Uterus (tissue), 4 donors: Measurements from ENCODE around the gene FAM47E. TPM values are rescaled to one million over a fixed set of nuclear protein-coding genes. Genes with fewer than 3 reads are reported as not detected.

ENCODE experiments used
- DNase-seq, 2 donors: peaks; one replicate each; pipeline ENCODE4 v3.0.0-alpha.2; 2019 to 2020
- H3K27ac ChIP-seq, 2 donors: fragments of 200-600 bp; sonication (generic); 1 replicate in 1 of 2; 2 replicates in 1 of 2; pipeline ENCODE4 v1.5.1; 2016 to 2018
- H3K27me3 ChIP-seq, 2 donors: fragments of 200-600 bp; sonication (generic); one replicate each; pipeline ENCODE4 v1.5.1; 2018 to 2019; ENCODE audit warnings: control low read depth in 1 of 2
- H3K36me3 ChIP-seq, 2 donors: fragments of 200-600 bp; sonication (generic); one replicate each; pipeline ENCODE4 v1.5.1; 2019; ENCODE audit warnings: control low read depth in 1 of 2
- H3K4me1 ChIP-seq, 2 donors: fragments of 200-600 bp; sonication (generic); one replicate each; pipeline ENCODE4 v1.5.1; 2018 to 2019; ENCODE audit warnings: control low read depth in 1 of 2
- H3K4me3 ChIP-seq, 2 donors: fragments of 200-600 bp; sonication (generic); 1 replicate in 1 of 2; 2 replicates in 1 of 2; pipeline ENCODE4 v1.5.1; 2018 to 2019; ENCODE audit warnings: mild to moderate bottlenecking in 1 of 2
- H3K9me3 ChIP-seq, 2 donors: fragments of 200-600 bp; sonication (generic); one replicate each; pipeline ENCODE4 v1.5.1; 2019; ENCODE audit warnings: control low read depth in 1 of 2
- CTCF ChIP-seq, 4 experiments: fragments of 200-600 bp in 2 of 4; fragments of 450-650 bp in 2 of 4; sonication (generic) in 2 of 4; IDR thresholded peaks; one replicate each; pipeline ENCODE4 v1.5.1; 2016 to 2019; ENCODE audit warnings: antibody characterized with exemption in 4 of 4, mild to moderate bottlenecking in 2 of 4, moderate library complexity in 1 of 4
- POLR2A ChIP-seq, 2 donors: fragments of 450-650 bp; IDR thresholded peaks; one replicate each; pipeline ENCODE4 v1.6.1; 2016; ENCODE audit warnings: antibody characterized with exemption in 2 of 2, mild to moderate bottlenecking in 1 of 2, moderate library complexity in 1 of 2
- intact Hi-C: fragments of 100-400 bp; cut with DNase I; formaldehyde crosslinking; loops from one replicate; pipeline ENCODE4 v1.15.1; 2023; ENCODE audit warnings: low total_unique reads
- total RNA-seq, 4 donors: library from RNA; depleted of rRNA in 3 of 4; stranded (reverse); fragments of >200 nt in 3 of 4; gene quantifications; one replicate each; pipeline versions ENCODE4 v1.1.0 to v1.2.4, GENCODE V29; 2014 to 2023
- donor health status: DM: yes; HTN: yes; CAD: no.

The FAM47E gene
- total RNA-seq, 4 donors from 2014 or later = 0.29 to 1.4 (median 1.2) TPM; not detected in 1

GRCh38 chr4:76272582-76272981 lies 21.1 kb downstream of the FAM47E start:
- DNase-seq = no peak
- TF ChIP-seq CTCF (IDR thresholded peaks at IDR 0.05) = no peak
- TF ChIP-seq POLR2A (IDR thresholded peaks at IDR 0.05) = no peak
- H3K36me3 ChIP-seq = no peaks in the 10 kb centered on the region

GRCh38 chr4:76272999-76273398 lies 21.5 kb downstream of the FAM47E start:
- intact Hi-C loops = no loop called here

More at GRCh38 chr4:76272582-76272981, 21.1 kb downstream of the FAM47E start:
- intact Hi-C loops = no loop called here
- H3K9me3 ChIP-seq = no peaks in the 10 kb centered on the region
- no peak overlapping the region for H3K4me3 ChIP-seq
- H3K4me1 ChIP-seq = no peaks in the 10 kb centered on the region
- H3K27ac ChIP-seq = no peak overlapping the region
- H3K27me3 ChIP-seq = no peaks in the 10 kb centered on the region

GRCh38 chr4:76275486-76276124 lies 24.1 kb downstream of the FAM47E start:
- DNase-seq = no peak
- H3K27me3 ChIP-seq = no peaks in the 10 kb centered on the region
- intact Hi-C loops = no loop called here
- H3K27ac ChIP-seq = no peak overlapping the region
- TF ChIP-seq POLR2A (IDR thresholded peaks at IDR 0.05) = no peak
- H3K4me1 ChIP-seq = no peaks in the 10 kb centered on the region
- H3K4me3 ChIP-seq = no peak overlapping the region
- no peaks in the 10 kb centered on the region for H3K9me3 ChIP-seq
- H3K36me3 ChIP-seq = no peaks in the 10 kb centered on the region

More at GRCh38 chr4:76272999-76273398, 21.5 kb downstream of the FAM47E start:
- Histone ChIP-seq H3K27me3 (no peaks in the 10 kb centered on the region), H3K36me3 (no peaks in the 10 kb centered on the region), H3K27ac (no peak overlapping the region), H3K9me3 (no peaks in the 10 kb centered on the region), H3K4me1 (no peaks in the 10 kb centered on the region), H3K4me3 (no peak overlapping the region)
- no peak for DNase-seq
- TF ChIP-seq POLR2A (IDR thresholded peaks at IDR 0.05) (no peak), CTCF (IDR thresholded peaks at IDR 0.05) (no peak)

GRCh38 chr4:76276813-76277212 lies 25.3 kb downstream of the FAM47E start:
- intact Hi-C loops = no loop called here
- Histone ChIP-seq H3K27ac (no peak overlapping the region), H3K4me3 (no peak overlapping the region), H3K36me3 (no peaks in the 10 kb centered on the region), H3K27me3 (no peaks in the 10 kb centered on the region), H3K9me3 (no peaks in the 10 kb centered on the region), H3K4me1 (no peaks in the 10 kb centered on the region)
- TF ChIP-seq CTCF (IDR thresholded peaks at IDR 0.05) (no peak), POLR2A (IDR thresholded peaks at IDR 0.05) (no peak)
- DNase-seq = no peak

- TF ChIP-seq POLR2A (IDR thresholded peaks at IDR 0.05) = no peak
- TF ChIP-seq CTCF (IDR thresholded peaks at IDR 0.05) = no peak
- Histone ChIP-seq H3K27me3 (no peaks in the 10 kb centered on the region), H3K4me3 (no peak overlapping the region), H3K4me1 (no peaks in the 10 kb centered on the region), H3K9me3 (no peaks in the 10 kb centered on the region), H3K36me3 (no peaks in the 10 kb centered on the region), H3K27ac (no peak overlapping the region)
- intact Hi-C loops = no loop called here
- DNase-seq = no peak
These were observed 26.1 kb downstream of the FAM47E start for GRCh38 chr4:76277667-76278066.
